GM12801 (cell line): ENCODE data around the gene PRR23E.

Experiments
- TF ChIP-seq, protein P1 (sequence below): IDR thresholded peaks from one replicate; pipeline ENCODE4 v1.5.1; 2011; ENCODE audit warnings: control low read depth; ENCODE audit not compliant: insufficient read length; ENCODE audit errors: extremely low read depth

The PRR23E gene

GRCh38 chr3:127200086-127200691 lies 7.3 kb downstream of the PRR23E start:
- TF ChIP-seq, protein P1, sequence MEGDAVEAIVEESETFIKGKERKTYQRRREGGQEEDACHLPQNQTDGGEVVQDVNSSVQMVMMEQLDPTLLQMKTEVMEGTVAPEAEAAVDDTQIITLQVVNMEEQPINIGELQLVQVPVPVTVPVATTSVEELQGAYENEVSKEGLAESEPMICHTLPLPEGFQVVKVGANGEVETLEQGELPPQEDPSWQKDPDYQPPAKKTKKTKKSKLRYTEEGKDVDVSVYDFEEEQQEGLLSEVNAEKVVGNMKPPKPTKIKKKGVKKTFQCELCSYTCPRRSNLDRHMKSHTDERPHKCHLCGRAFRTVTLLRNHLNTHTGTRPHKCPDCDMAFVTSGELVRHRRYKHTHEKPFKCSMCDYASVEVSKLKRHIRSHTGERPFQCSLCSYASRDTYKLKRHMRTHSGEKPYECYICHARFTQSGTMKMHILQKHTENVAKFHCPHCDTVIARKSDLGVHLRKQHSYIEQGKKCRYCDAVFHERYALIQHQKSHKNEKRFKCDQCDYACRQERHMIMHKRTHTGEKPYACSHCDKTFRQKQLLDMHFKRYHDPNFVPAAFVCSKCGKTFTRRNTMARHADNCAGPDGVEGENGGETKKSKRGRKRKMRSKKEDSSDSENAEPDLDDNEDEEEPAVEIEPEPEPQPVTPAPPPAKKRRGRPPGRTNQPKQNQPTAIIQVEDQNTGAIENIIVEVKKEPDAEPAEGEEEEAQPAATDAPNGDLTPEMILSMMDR, result no peak

DNA sequence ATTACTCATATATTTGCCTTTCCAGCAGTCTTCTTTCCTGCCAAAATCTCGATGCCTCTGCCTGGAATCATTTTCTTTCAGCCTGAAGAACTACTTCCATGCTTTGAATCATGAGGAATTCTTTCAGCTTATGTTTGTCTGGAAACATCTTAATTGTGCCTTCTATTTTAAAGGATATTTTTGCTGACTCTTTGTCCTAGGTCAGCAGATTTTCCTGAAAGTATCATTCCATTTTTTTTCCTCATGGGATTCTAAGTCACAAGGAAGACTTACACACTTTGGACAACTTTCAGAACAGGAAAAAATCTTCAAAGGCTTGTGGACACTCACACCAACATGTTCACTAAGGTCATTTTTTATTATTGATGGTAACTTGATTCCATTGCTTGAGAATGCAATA lies 10.1 kb downstream of the PRR23E start:
- TF ChIP-seq, protein P1, result no peak

DNA sequence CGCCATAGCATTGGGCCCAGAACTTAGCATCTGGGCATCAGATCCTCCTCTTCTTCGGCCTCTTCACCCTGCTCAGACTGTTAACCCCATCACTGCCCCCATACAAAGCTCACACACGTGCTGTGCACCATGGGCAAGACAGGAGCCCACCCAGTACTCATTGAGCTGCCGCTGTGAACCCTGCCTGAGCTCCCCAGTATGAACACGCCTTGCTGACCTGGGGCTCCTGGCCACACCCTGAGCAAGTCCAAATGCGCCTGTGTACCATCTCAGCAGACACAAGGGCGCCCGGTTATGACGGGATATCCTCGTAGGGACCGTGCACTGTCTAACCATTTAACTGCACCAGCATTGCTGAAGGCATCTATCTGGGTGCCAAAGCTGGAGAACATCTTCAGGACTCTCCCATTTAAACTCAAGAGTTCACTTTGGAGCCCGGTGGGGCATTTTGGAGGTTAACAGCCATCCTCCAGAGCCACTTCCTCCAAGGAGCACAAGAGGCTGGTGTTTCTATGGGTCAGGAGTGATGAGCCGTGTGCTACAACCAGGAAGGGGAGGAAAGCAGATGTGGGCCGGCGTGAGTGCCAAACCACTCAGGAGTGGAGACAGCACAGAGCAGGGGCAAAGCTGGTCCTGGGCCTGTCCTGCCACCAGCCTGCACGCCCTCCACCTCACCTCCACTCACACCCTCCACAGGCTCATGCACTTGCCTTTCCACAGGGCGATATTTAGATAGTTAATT lies 12.1 kb downstream of the PRR23E start:
- TF ChIP-seq, protein P1, result no peak

GRCh38 chr3:127206154-127206553 lies 13.2 kb downstream of the PRR23E start:
- TF ChIP-seq, protein P1, result no peak

DNA sequence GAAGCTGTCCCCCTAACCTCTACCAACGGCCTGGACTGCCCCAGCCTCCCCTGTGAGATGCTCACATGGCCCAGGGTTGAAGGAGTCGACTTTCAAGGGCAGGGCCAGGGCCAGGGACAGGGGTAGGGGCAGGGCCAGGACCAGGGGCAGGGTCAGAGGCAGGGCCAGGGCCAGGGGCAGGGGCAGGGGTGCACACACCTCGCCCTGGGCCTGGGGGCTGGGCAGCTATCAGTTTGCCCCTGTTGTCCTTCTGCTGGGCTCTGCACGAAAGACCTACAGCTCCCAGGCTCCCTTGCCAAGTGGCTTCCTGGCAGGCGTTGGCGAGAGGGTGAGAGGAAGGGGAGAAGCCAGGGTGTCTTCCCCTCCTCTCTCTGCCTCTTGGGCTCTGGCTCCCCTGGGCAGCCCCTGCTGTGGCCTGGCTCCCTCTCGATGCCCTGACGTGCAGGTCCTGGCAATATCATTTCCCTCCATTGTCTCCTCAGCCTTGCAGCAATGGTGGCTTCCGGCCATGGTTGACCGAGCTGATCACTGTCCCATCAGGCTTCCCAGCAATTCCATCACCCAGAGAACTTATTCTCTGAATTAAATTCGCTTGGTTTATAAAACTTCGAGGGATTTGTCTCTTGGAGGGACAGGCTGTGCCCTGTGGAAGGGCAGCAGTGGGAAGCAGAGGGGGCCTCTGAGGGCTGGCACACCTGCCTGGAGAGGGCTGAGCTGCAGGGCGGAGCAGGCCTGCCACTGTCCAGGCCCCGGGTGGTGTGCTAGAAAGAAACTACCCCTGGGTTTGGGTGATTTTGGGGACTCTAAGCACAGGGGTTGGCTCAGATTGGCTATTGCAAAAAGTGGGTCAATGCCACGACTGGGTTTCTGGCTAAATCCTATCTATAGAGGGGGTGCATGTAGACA lies 13.9 kb downstream of the PRR23E start:
- TF ChIP-seq, protein P1, result no peak

DNA sequence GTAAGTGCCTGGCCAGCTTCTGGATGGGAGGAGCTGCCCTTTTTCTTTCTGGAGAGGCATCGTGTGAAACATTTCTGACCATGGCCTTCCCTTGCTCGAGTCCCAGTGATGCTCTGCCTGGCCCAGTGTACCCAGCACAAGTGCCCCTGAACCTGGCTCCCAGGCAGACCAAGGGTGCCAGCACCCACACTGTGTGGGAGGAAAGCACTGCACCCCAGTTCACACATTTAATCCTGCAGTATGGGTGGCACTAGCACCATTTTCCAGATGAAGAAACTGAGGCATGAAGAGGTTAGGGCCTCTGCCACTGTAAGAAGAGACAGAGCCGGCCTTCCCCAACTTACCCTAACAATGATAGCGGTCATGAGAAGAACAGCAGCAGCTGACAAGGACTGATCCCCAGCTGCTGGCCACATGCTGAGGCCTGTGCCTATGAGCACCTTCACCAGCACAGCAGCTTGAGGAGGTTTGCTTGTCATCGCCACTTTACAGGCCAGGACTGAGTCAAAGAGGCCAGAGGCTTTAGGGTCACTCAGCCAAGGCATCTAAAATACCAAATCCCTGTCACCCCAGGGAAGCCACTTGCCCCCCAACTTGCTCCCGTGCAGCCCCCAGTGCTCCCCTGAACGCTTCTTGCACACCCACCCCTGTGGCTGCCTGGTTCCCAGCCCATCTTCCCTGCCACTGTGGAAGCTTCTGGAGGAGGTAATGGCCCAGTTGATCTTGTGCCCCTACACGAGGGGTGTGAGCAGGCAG lies 15.0 kb downstream of the PRR23E start:
- TF ChIP-seq, protein P1, result no peak
